HG03045 (cell line): ENCODE results near the gene GULP1.
"Not testable (repeated sequence)": the region's sequence is repeated elsewhere in the genome, so short reads cannot be mapped to it uniquely, and the experiment has no call there.

ENCODE experiments used
- ATAC-seq: cut with Tn5 transposase; IDR thresholded peaks from one replicate; pipeline ENCODE4 v1.9.1; 2021; ENCODE audit warnings: mild to moderate bottlenecking, moderate library complexity; ENCODE audit not compliant: unreplicated experiment

GULP1 gene

GRCh38 chr2:188292348-188293239 is 920 bp downstream of the GULP1 start:
- no peak for ATAC-seq

GRCh38 chr2:188293601-188294351 is 2.1 kb downstream of the GULP1 start:
- no peak for ATAC-seq

GRCh38 chr2:188294352-188294926 is 2.8 kb downstream of the GULP1 start:
- no peak for ATAC-seq

GRCh38 chr2:188295067-188295685 is 3.5 kb downstream of the GULP1 start:
- no peak for ATAC-seq

GRCh38 chr2:188297978-188298377 is 6.3 kb downstream of the GULP1 start:
- no peak for ATAC-seq

GRCh38 chr2:188298937-188299371 is 7.3 kb downstream of the GULP1 start:
- not testable (repeated sequence) for ATAC-seq

- no peak for ATAC-seq
Measured at GRCh38 chr2:188303363-188304031, 11.8 kb downstream of the GULP1 start.

GRCh38 chr2:188305271-188305670 is 13.6 kb downstream of the GULP1 start:
- no peak for ATAC-seq

GRCh38 chr2:188306271-188306670 is 14.6 kb downstream of the GULP1 start:
- no peak for ATAC-seq

- no peak for ATAC-seq
Measured at GRCh38 chr2:188307850-188308283, 16.2 kb downstream of the GULP1 start.

GRCh38 chr2:188308483-188308882 is 16.8 kb downstream of the GULP1 start:
- no peak for ATAC-seq

- ATAC-seq, result no peak
Measured at GRCh38 chr2:188309364-188309763, 17.7 kb downstream of the GULP1 start.

GRCh38 chr2:188314314-188315054 is 22.8 kb downstream of the GULP1 start:
- no peak for ATAC-seq

GRCh38 chr2:188315750-188316149 is 24.1 kb downstream of the GULP1 start:
- no peak for ATAC-seq

- no peak for ATAC-seq
Measured at GRCh38 chr2:188316342-188316741, 24.7 kb downstream of the GULP1 start.

- no peak for ATAC-seq
Measured at GRCh38 chr2:188316791-188317423, 25.2 kb downstream of the GULP1 start.

GRCh38 chr2:188318161-188318749 is 26.6 kb downstream of the GULP1 start:
- ATAC-seq, result no peak

- ATAC-seq, result no peak
Measured at GRCh38 chr2:188319838-188320237, 28.2 kb downstream of the GULP1 start.

- ATAC-seq, result no peak
Measured at GRCh38 chr2:188320861-188321260, 29.2 kb downstream of the GULP1 start.
